ENCODE measurements around the gene TIMM13. TPM values are rescaled to one million over a fixed set of nuclear protein-coding genes. Genes with fewer than 3 reads are reported as not detected.
"Not testable (repeated sequence)": the region's sequence is repeated elsewhere in the genome, so short reads cannot be mapped to it uniquely, and the experiment has no call there.

Gene TIMM13
- total and polyA plus RNA-seq, 3 experiments from 2014 or later: 71.0 to 169 (median 154) TPM

- H3K4me1 ChIP-seq (ENCODE audit: insufficient read depth, low read length): peaks cover 23% of the 10 kb centered on the region
- H3K27me3 ChIP-seq (ENCODE audit: insufficient read depth, low read length, poor library complexity, severe bottlenecking); H3K9me3 Mint-ChIP-seq; H3K27me3 Mint-ChIP-seq; POLR2A ChIA-PET; CTCF ChIA-PET; H3K27ac ChIP-seq (ENCODE audit: low read depth, low read length); H3K4me3 ChIP-seq (ENCODE audit: low read length); H3K9me3 ChIP-seq (ENCODE audit: low read length); H3K36me3 ChIP-seq (ENCODE audit: insufficient read depth, low read length); DNase-seq; H3K36me3 Mint-ChIP-seq: not testable (repeated sequence)
- Mint-ChIP-seq H3K27ac (peak overlapping the region in 2 of 8 donors; percentile 39 to 78), H3K4me3 (peak overlapping the region in 1 of 7 donors; percentile 61), H3K4me1 (peaks cover 20 to 29% (median 23%) of the 10 kb centered on the region in 3 donors)
Measured at GRCh38 chr19:2458776-2459175, 31.4 kb upstream of the TIMM13 start.

- Histone ChIP-seq H3K4me1 (ENCODE audit: insufficient read depth, low read length) (peaks cover 23% of the 10 kb centered on the region), H3K4me3 (ENCODE audit: low read length) (no peak overlapping the region), H3K36me3 (ENCODE audit: insufficient read depth, low read length) (no peaks in the 10 kb centered on the region), H3K9me3 (ENCODE audit: low read length) (no peaks in the 10 kb centered on the region), H3K27ac (ENCODE audit: low read depth, low read length) (no peak overlapping the region), H3K27me3 (ENCODE audit: insufficient read depth, low read length, poor library complexity, severe bottlenecking) (no peaks in the 10 kb centered on the region)
- peak overlapping the region in 4 of 7 donors; percentile 5 to 66 (median 37) for H3K4me3 Mint-ChIP-seq
- H3K27ac Mint-ChIP-seq: peak overlapping the region in 1 of 8 donors; percentile 39
- peaks cover 20 to 29% (median 23%) of the 10 kb centered on the region in 3 donors for H3K4me1 Mint-ChIP-seq
- POLR2A ChIA-PET: interaction anchor here (0.5 to 3.0 kb wide), 2 partner anchors 18 to 49 kb away, joined by 3 to 24 read pairs; partner anchors contain the start of gene GADD45B
- peaks cover 0 to 1% (median 0%) of the 10 kb centered on the region in 3 donors for H3K36me3 Mint-ChIP-seq
- no peaks in the 10 kb centered on the region for H3K9me3 Mint-ChIP-seq
- CTCF ChIA-PET: interaction anchor here (1.5 kb wide), 1 partner anchor 30 kb away, joined by 5 read pairs; no protein-coding TSS in a partner anchor
- peaks cover 0 to 1% of the 10 kb centered on the region in 2 donors for H3K27me3 Mint-ChIP-seq
- DNase-seq: no peak
Measured at GRCh38 chr19:2458054-2458453, 30.7 kb upstream of the TIMM13 start.

GRCh38 chr19:2457394-2458037 is 30.1 kb upstream of the TIMM13 start:
- peaks cover 0 to 1% (median 0%) of the 10 kb centered on the region in 3 donors for H3K36me3 Mint-ChIP-seq
- Histone ChIP-seq H3K9me3 (ENCODE audit: low read length) (no peaks in the 10 kb centered on the region), H3K4me1 (ENCODE audit: insufficient read depth, low read length) (peaks cover 23% of the 10 kb centered on the region), H3K36me3 (ENCODE audit: insufficient read depth, low read length) (no peaks in the 10 kb centered on the region), H3K27ac (ENCODE audit: low read depth, low read length) (no peak overlapping the region), H3K27me3 (ENCODE audit: insufficient read depth, low read length, poor library complexity, severe bottlenecking) (no peaks in the 10 kb centered on the region), H3K4me3 (ENCODE audit: low read length) (peak overlapping the region; percentile 60)
- peaks cover 20 to 29% (median 23%) of the 10 kb centered on the region in 3 donors for H3K4me1 Mint-ChIP-seq
- H3K27ac Mint-ChIP-seq: peak overlapping the region; percentile 91 to 98 (median 96)
- no peaks in the 10 kb centered on the region for H3K9me3 Mint-ChIP-seq
- H3K4me3 Mint-ChIP-seq: peak overlapping the region; percentile 83 to 91 (median 87)
- POLR2A ChIA-PET: interaction anchor here (0.5 to 3.0 kb wide), 6 partner anchors 19 to 163 kb away, joined by 3 to 24 read pairs (median 6); partner anchors contain the start of genes GADD45B and TIMM13
- no peak for DNase-seq
- peaks cover 0 to 1% of the 10 kb centered on the region in 2 donors for H3K27me3 Mint-ChIP-seq
- CTCF ChIA-PET: interaction anchor here (0.7 to 1.5 kb wide), 3 partner anchors 30 to 163 kb away, joined by 3 to 5 read pairs (median 5); no protein-coding TSS in a partner anchor

- Mint-ChIP-seq H3K9me3 (no peaks in the 10 kb centered on the region), H3K4me3 (peak overlapping the region; percentile 76 to 93 (median 88)), H3K4me1 (peaks cover 15 to 21% (median 15%) of the 10 kb centered on the region in 3 donors), H3K27me3 (peaks cover 0 to 1% of the 10 kb centered on the region in 2 donors), H3K27ac (peak overlapping the region in 7 of 8 donors; percentile 58 to 92 (median 88)), H3K36me3 (peaks cover 0 to 6% (median 0%) of the 10 kb centered on the region in 3 donors)
- peak overlapping the region; percentile 74 for H3K27ac ChIP-seq (ENCODE audit: low read depth, low read length)
- no peaks in the 10 kb centered on the region for H3K27me3 ChIP-seq (ENCODE audit: insufficient read depth, low read length, poor library complexity, severe bottlenecking)
- H3K9me3 ChIP-seq (ENCODE audit: low read length): no peaks in the 10 kb centered on the region
- ChIA-PET POLR2A (interaction anchor here (0.6 to 3.0 kb wide), 6 partner anchors 13 to 371 kb away, joined by 3 to 24 read pairs (median 6); partner anchors contain the start of genes GADD45B and TIMM13), CTCF (interaction anchor here (0.7 to 1.4 kb wide), 4 partner anchors 16 to 124 kb away, joined by 3 to 5 read pairs (median 4); no protein-coding TSS in a partner anchor)
- DNase-seq: peak; percentile 28 to 73 (median 55)
- H3K36me3 ChIP-seq (ENCODE audit: insufficient read depth, low read length): no peaks in the 10 kb centered on the region
- H3K4me3 ChIP-seq (ENCODE audit: low read length): peak overlapping the region; percentile 78
- H3K4me1 ChIP-seq (ENCODE audit: insufficient read depth, low read length): peaks cover 15% of the 10 kb centered on the region
Measured at GRCh38 chr19:2455851-2456570, 28.6 kb upstream of the TIMM13 start.

GRCh38 chr19:2454962-2455850 is 27.8 kb upstream of the TIMM13 start:
- Mint-ChIP-seq H3K4me3 (peak overlapping the region; percentile 73 to 93 (median 88)), H3K36me3 (peaks cover 0 to 7% (median 0%) of the 10 kb centered on the region in 3 donors), H3K27ac (peak overlapping the region; percentile 29 to 97 (median 76)), H3K27me3 (peaks cover 0 to 1% of the 10 kb centered on the region in 2 donors), H3K4me1 (peaks cover 15 to 20% (median 16%) of the 10 kb centered on the region in 3 donors), H3K9me3 (no peaks in the 10 kb centered on the region)
- DNase-seq: no peak
- no peaks in the 10 kb centered on the region for H3K9me3 ChIP-seq (ENCODE audit: low read length)
- H3K4me3 ChIP-seq (ENCODE audit: low read length): peak overlapping the region; percentile 78
- peak overlapping the region; percentile 74 for H3K27ac ChIP-seq (ENCODE audit: low read depth, low read length)
- ChIA-PET POLR2A (interaction anchor here (0.6 to 3.0 kb wide), 3 partner anchors 14 to 28 kb away, joined by 5 to 24 read pairs (median 10); partner anchors contain the start of genes GADD45B and TIMM13), CTCF (interaction anchor here (0.6 kb wide), 1 partner anchor 769 kb away, joined by 4 read pairs; no protein-coding TSS in a partner anchor)
- no peaks in the 10 kb centered on the region for H3K27me3 ChIP-seq (ENCODE audit: insufficient read depth, low read length, poor library complexity, severe bottlenecking)
- peaks cover 15% of the 10 kb centered on the region for H3K4me1 ChIP-seq (ENCODE audit: insufficient read depth, low read length)
- no peaks in the 10 kb centered on the region for H3K36me3 ChIP-seq (ENCODE audit: insufficient read depth, low read length)

- H3K36me3 ChIP-seq (ENCODE audit: insufficient read depth, low read length): no peaks in the 10 kb centered on the region
- no peak for DNase-seq
- H3K27me3 ChIP-seq (ENCODE audit: insufficient read depth, low read length, poor library complexity, severe bottlenecking): no peaks in the 10 kb centered on the region
- ChIA-PET POLR2A (no interaction called here), CTCF (interaction anchor here (0.6 to 0.8 kb wide), 2 partner anchors 125 to 770 kb away, joined by 3 to 4 read pairs; no protein-coding TSS in a partner anchor)
- Mint-ChIP-seq H3K27me3 (no peaks in the 10 kb centered on the region), H3K36me3 (peaks cover 0 to 9% (median 0%) of the 10 kb centered on the region in 3 donors), H3K4me1 (peaks cover 18 to 23% (median 19%) of the 10 kb centered on the region in 3 donors), H3K27ac (peak overlapping the region in 7 of 8 donors; percentile 62 to 97 (median 77)), H3K4me3 (peak overlapping the region; percentile 73 to 93 (median 88)), H3K9me3 (no peaks in the 10 kb centered on the region)
- no peak overlapping the region for H3K4me3 ChIP-seq (ENCODE audit: low read length)
- no peak overlapping the region for H3K27ac ChIP-seq (ENCODE audit: low read depth, low read length)
- H3K4me1 ChIP-seq (ENCODE audit: insufficient read depth, low read length): peaks cover 15% of the 10 kb centered on the region
- H3K9me3 ChIP-seq (ENCODE audit: low read length): no peaks in the 10 kb centered on the region
Measured at GRCh38 chr19:2454199-2454961, 27.0 kb upstream of the TIMM13 start.
